Measurements from ENCODE around the gene PRF1.

Gene PRF1

GRCh38 chr10:70599319-70599718 is 3.2 kb downstream of the PRF1 start:
- TF ChIP-seq ZFX (IDR thresholded peaks at IDR 0.05), result no peak
- no peak for TF ChIP-seq CTCF (conservative IDR thresholded peaks at IDR 0.05)
- no peak overlapping the region for H3K27ac ChIP-seq

GRCh38 chr10:70598857-70599295 is 3.7 kb downstream of the PRF1 start:
- no peak overlapping the region for H3K27ac ChIP-seq
- TF ChIP-seq CTCF (conservative IDR thresholded peaks at IDR 0.05), result no peak
- TF ChIP-seq ZFX (IDR thresholded peaks at IDR 0.05), result no peak

- TF ChIP-seq ZFX (IDR thresholded peaks at IDR 0.05) (no peak), CTCF (conservative IDR thresholded peaks at IDR 0.05) (no peak)
- no peak overlapping the region for H3K27ac ChIP-seq
Measured at GRCh38 chr10:70597856-70598815, 4.4 kb downstream of the PRF1 start.

GRCh38 chr10:70596860-70597809 is 5.4 kb downstream of the PRF1 start:
- no peak overlapping the region for H3K27ac ChIP-seq
- TF ChIP-seq ZFX (IDR thresholded peaks at IDR 0.05), result no peak; the same call in 1 of the 2 replicates
- TF ChIP-seq CTCF (conservative IDR thresholded peaks at IDR 0.05), result no peak

- no peak overlapping the region for H3K27ac ChIP-seq
- TF ChIP-seq CTCF (conservative IDR thresholded peaks at IDR 0.05) (no peak), ZFX (IDR thresholded peaks at IDR 0.05) (no peak; the same call in 1 of the 2 replicates)
Measured at GRCh38 chr10:70596110-70596798, 6.3 kb downstream of the PRF1 start.

GRCh38 chr10:70595566-70596016 is 7.0 kb downstream of the PRF1 start:
- no peak for TF ChIP-seq CTCF (conservative IDR thresholded peaks at IDR 0.05)
- H3K27ac ChIP-seq, result no peak overlapping the region

Data from C4-2B (cell line).